Activated CD8-positive, alpha-beta memory T cell treated with anti-CD3 and anti-CD28 coated beads, Interleukin-2, amount 50 U/mL, for 4 hours (primary cell): ENCODE measurements around the gene TGFBRAP1.
"Not testable (repeated sequence)": the region's sequence is repeated elsewhere in the genome, so short reads cannot be mapped to it uniquely, and the experiment has no call there.

Experiments used
- DNase-seq: peaks from one replicate; pipeline ENCODE4 v3.0.0-alpha.2; 2020

TGFBRAP1 gene

DNA sequence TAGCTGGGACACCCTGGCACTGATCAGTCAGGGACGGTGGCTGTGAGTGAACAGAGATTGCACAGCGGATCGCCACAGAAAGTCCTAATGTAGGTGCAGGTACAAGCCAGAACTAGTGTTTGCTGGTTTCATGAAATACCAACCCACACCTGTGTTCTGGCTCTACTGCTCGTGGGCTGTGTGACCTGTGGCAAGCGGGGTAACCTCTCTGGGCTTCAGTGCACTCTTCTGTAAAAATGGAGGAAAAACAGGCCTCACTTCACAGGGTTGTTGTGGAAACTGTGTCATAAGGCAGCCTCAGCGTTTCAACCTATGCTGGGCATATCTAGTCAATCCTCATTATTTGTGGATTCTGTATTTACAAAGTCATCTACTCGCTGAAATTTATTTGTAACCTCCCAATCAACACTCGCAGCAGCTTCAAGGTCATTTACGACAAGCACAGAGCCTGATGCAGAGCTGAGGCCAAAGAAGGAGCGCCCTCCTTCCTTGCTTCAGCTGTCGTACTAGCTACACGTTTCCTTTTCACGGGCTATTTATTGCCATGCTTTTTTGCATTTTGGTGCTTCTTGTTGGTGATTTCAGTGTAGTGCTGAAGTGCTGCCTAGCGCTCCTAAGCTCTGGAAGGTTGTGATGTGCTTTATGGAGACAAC lies 58.0 kb downstream of the TGFBRAP1 start:
- DNase-seq: no peak

DNA sequence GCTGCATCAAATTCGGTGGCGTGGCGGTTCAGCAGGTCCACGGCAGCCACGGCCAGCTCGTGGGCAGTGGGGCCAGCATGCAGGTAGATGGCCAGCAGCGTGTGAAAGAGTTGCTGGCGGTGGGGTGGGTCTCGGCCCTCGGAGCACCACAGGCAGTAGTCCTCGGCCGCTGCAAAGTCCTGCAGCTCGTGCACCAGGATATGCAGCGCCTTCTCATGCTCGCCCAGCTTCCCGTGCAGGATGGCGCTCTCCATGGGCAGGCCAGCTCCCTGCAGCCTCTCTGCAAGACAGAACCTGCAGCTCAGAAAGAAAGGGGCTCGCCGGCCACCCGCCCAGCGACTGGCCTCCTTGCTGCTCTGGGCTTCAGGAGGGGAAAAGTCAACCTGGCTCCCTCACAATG lies 60.1 kb downstream of the TGFBRAP1 start:
- no peak for DNase-seq

DNA sequence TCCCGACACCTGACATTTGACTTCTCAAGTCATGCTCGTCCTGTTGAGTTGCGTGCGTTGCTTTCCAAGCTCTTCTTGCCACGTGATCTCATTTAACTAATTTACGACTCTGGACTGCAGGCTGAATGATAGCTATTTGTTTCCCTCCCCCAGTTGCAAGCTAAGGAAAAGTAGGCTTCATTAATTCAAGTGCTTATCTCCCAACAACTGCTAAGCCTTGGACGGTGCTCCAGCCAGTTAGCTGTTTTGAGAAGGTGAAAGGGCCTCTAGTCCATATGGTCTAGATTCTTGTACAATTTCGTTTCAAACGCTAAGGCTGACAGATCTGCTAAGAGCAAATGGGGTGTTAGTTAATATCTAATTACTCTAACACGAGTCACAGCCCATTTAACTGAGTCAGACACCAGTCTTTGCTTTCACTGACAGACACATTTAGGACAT lies 66.9 kb downstream of the TGFBRAP1 start:
- DNase-seq: no peak

DNA sequence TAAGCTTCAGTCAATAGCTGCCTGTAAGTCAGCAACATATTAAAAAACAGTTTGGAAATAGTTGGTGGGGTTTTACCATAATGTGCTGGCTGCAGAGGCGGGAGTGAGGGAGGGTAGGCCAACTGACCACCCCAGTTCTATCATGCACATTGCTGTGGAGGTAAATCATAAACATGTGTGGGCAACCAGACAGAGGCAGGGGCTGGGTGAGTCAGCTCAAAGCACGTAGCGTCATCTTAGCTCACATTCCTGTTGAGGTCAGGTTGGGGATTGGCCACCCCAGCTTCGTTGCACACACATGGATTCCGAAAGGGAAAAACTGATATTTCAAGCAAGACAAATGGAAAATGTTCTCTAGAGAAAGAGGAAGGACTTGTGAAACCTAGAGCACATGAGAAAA lies 68.5 kb downstream of the TGFBRAP1 start:
- no peak for DNase-seq

DNA sequence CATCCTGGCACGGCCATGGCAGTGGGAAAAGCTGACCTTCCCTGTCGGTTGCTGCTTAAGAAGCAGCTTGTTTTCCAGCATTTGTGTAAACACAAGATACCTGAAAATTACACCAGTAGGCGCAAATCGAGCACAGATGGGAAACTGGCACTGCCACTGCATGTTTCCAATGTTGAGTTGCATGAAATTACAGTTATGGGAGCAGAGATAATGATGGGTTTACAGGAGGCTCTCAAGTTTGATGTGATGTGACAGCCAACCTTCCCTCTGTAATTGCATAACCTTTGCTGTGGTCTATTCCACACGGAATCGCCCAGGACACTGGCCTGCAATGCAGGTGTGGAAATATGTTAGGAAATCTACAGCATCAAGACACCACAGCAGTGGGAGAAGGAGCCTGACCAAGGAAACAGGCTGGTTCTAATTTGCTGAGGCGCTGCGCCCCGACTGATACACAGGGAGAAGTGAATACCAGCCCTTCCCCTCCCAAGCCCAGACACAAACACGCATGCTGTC lies 70.6 kb downstream of the TGFBRAP1 start:
- no peak for DNase-seq

DNA sequence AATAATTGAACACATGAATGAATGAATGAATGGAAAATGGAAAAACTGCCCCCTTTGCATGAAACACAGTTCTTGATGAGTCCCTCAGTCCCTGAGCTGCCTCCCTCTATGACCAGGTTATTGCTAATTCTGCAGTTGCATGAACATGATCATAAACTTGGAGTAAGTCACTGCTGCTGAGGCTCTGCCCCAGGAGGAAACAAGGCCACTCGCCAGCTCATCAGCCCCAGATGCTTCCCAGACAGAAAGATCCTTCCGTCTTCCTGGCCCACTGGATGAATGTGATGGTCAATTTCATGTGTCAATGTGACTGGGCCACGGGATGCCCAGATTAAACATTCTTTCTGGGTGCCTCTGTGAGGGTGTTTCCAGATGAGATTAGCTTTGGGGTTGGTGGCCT lies 71.6 kb downstream of the TGFBRAP1 start:
- DNase-seq: no peak

DNA sequence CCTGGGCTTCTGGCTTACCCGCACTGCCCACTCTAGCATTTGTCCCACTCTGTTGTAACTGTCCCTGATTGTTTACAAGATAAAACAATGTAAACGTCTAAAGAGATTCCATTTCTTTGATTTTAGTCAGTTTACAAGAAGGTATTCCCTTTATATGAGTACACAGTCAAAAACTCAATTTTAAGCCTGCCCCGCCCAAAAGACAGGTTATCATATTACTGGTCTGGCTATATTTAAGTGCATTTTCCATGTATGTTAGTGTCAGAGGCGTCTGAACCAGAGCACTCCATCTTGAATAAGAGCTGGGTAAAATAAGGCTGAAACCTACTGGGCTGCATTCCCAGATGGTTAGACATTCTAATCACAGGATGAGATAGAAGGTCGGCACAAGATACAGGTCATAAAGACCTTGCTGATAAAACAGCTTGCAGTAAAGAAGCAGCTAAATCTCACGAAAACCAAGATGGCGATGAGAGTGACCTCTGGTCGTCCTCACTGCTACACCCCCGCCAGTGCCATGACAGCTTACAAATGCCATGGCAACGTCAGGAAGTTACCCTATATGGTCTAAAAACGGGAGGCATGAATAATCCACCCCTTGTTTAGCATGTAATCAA lies 73.0 kb downstream of the TGFBRAP1 start:
- no peak for DNase-seq

DNA sequence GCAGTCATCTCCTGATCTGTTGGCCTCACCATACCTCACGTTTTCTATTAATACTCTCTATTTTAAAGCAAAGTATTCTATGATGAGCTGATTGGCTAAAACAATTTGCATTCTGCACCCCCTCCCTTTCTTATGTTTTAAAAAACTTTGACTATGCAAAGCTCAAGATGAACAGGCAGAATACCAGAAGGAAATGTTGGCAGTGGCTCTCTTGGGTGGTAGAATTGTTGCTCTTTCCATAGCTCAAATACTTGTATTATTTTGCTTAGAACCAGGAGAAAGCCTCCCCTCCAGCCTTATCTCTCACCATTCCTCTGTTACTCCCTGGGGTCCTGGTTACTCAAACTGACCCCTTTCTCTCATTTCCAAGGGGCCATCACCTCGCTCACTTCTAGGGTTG lies 73.6 kb downstream of the TGFBRAP1 start:
- DNase-seq: no peak

DNA sequence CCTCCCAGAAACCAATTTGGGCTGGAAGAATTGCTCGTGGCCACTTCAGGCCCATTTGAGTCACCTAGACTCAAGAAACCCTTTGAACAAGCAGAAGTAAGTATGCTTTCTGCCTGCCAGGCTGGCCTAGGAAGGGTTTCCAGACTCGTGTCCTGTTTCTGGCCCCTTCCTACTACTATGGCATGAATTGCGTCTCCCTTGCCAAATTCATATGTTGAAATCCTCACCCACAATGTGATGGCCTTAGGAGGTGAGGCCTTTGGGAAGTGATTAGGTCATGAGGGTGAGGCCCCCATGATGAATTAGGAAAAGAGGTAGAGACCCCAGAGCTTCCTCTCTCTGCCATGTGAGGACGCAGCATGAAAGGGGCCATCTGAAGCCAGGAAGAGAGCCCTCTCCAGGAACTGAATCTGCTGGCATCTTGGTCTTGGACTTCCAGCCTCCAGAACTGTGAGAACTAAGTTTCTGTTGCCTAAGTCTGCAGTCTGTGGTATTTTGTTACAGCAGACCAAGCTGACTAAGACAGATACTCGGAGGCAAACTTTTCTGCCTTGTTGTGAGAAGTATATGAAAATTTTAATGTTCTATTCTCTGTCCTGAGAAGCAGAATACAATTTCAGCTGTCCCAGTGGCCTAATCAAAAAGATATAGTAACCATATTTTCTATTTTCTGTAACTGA lies 74.9 kb downstream of the TGFBRAP1 start:
- no peak for DNase-seq

DNA sequence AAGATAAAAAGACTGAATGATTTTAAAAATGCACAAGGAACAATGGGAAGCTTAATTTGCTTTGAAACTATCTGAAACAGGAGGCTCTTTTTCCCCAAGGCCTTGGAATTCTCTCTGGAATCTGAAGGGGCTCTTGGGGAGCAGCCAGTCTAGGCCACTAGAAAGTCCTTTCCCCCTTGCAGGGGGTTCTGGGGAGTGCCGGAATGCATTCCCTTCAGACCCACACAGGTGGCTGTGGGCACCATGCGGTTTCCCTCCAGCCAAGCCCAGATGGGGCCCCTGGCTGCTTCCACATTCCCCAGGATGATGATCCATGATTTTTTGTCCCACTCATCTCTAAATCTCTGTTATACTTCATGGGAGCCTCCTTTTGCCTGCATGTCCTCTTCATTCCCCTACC lies 77.3 kb downstream of the TGFBRAP1 start:
- DNase-seq: no peak

DNA sequence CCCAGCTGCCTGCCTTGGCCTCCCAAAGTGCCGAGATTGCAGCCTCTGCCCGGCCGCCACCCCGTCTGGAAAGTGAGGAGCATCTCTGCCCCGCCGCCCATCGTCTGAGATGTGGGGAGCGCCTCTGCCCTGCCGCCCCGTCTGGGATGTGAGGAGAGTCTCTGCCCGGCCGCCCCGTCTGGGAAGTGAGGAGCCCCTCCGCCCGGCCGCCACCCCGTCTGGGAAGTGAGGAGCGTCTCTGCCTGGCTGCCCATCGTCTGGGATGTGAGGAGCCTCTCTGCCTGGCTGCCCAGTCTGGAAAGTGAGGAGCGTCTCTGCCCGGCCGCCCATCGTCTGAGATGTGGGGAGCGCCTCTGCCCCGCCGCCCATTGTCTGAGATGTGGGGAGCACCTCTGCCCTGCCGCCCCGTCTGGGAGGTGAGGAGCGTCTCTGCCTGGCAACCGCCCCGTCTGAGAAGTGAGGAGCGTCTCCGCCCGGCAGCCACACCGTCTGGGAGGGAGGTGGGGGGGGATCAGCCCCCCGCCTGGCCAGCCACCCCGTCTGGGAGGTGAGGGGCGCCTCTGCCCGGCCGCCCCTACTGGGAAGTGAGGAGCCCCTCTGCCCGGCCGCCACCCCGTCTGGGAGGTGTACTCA lies 78.4 kb downstream of the TGFBRAP1 start:
- DNase-seq: not testable (repeated sequence)

DNA sequence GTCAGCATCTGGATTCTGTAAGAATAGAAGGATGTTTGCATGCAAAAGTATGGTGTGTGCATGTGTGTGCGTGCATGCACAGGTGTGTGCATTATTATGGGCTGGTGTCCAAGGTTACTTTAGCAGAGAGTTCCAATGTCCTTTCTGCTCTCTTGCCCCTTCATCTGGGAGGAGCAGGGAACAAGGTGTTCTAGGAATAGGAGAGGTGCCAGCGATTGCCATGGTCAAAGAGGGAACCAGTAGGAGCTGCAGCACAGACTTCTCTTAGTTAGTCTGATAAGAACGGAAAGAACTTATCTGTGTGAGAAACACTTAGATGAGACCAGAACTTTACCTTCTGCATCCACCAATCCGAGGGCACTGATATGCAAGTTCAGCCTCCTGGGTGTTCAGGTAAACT lies 79.6 kb downstream of the TGFBRAP1 start:
- DNase-seq: no peak

DNA sequence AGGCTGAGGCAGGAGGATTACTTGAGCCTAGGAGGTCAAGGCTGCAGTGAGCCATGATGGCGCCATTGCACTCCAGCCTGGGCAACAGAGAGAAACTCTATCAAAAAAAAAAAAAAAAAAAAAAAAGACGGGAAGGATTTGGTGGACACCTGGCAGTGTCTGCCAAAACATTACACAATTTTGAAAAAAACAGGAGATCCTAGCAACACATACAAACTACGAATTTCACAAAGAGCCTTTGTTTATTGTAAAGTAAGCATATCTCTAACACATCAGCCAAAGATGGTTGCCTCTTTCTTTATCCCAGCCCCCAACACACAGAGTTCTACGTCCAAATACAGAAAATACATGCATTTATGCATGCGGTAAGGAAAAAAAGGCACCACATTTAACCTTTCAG lies 80.4 kb downstream of the TGFBRAP1 start:
- no peak for DNase-seq

DNA sequence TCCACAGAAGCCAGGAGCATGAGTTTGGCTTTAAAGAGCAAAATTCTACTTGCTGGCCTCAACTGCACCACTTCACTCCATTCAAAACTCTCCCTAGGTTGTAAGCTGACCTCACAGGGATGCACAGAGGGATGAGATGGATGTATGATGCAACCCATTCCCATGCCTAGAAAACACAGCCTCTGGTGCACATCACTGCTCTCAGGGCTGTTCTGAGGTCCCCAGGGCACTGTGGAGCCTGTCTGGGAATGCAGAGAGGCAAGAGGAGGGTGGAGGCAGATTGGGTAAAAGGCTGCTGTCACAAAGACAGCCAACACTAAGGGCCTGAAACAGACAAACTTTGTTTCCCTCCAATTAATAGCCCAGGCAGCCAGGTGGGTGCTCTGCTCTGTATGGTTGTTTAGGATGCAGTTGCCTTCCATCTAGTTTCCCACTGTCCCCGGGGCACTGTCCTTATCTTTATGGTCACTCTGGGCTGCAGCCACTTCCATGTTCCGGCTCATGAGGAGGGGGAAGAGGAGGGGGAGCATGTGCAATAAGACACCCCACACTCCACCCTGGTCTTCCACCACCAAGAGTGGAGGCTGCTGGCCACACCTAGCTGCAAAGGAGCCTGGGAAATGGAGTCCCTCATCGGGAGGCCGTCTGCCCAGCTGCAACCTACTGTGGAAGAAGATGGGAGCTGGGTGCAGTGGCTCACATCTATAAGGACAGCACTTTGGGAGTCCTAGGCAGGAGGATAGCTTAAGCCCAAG lies 81.0 kb downstream of the TGFBRAP1 start:
- no peak for DNase-seq

DNA sequence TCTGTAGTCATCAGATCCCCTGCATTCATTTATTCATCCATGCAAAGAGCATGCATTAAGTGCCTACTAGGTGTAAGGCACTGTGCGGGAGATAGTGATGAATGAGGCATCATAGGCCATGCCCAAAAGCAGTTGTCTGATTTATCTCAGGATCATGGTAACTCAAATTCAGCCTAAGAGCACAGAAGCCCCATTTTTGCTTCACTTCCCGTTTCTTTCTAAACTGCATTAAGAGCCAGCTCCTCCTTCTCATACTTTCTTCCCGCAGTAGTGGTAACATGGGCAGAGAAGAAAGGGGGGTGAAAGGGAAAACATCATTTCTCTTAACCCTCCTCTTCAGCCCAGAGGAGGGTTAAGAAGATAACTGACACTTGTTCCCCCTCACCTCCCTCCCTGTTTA lies 85.1 kb downstream of the TGFBRAP1 start:
- DNase-seq: no peak

DNA sequence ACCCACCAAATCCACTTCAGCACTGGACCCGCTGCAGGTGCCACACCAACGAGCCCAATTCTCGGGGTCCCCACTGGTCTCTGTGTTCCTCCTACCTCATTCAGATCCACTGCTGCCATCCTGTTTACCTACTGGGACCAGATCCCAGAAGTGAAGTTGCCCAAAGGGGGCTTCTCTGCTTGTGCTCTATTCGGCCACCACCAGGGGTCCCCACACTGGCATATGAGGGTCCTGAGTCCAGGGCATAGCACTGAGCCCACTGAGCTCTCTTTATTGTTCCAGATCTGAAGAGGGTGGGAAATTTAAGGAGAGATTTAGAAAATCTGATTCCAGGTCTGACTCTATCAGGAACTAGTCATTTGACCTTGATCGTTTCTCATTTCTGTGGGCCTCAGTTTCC lies 85.6 kb downstream of the TGFBRAP1 start:
- no peak for DNase-seq

DNA sequence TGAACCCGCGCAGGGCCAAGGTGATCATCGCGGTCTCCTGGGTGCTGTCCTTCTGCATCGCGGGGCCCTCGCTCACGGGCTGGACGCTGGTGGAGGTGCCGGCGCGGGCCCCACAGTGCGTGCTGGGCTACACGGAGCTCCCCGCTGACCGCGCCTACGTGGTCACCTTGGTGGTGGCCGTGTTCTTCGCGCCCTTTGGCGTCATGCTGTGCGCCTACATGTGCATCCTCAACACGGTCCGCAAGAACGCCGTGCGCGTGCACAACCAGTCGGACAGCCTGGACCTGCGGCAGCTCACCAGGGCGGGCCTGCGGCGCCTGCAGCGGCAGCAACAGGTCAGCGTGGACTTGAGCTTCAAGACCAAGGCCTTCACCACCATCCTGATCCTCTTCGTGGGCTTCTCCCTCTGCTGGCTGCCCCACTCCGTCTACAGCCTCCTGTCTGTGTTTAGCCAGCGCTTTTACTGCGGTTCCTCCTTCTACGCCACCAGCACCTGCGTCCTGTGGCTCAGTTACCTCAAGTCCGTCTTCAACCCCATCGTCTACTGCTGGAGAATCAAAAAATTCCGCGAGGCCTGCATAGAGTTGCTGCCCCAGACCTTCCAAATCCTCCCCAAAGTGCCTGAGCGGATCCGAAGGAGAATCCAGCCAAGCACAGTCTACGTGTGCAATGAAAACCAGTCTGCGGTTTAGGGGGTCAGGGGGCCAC lies 87.1 kb downstream of the TGFBRAP1 start:
- DNase-seq: no peak

DNA sequence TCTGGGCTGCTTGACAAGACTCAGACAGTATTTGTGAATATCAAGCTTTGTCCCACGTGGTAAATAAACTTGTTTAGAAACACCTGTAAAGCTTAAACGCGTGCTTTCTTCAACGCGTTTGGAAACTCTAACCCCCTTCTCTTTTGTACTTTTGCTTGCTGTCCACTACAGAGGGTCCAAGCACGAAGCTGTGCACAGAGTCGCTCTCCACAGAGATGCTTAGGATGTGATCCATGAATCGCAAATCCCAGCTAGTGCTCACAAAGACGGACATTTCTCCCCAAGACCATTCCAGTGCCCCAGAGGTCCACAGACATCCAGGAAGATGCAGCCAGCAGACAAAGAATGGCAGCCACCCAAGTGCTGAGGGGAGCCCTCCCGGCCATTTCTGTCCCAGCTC lies 88.1 kb downstream of the TGFBRAP1 start, which contains the start of gene GPR45:
Gene GPR45, plus strand, starts transcription at position 301 of the 400 bp plus-strand sequence. CDS start 116 bp downstream, outside the sequence.
- no peak for DNase-seq

DNA sequence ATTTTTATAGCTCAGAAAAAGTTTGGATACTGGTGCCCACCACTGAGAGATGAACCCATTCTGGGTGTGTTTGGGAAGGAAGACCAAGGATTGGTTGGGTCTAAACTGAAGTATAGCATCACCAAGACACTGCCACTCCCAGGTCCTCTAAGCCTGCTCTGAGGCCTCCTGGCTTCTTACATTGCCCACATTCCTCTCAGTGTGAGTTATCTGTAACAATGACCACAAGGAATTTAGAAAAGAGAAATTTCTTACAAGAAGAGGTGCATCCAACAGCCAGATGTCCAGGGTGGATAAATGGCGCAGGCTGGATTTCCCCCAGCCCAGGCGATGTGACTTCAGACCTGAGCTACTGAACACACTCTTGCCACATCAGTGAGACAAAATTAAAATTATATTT lies 89.6 kb downstream of the TGFBRAP1 start:
- DNase-seq: no peak

DNA sequence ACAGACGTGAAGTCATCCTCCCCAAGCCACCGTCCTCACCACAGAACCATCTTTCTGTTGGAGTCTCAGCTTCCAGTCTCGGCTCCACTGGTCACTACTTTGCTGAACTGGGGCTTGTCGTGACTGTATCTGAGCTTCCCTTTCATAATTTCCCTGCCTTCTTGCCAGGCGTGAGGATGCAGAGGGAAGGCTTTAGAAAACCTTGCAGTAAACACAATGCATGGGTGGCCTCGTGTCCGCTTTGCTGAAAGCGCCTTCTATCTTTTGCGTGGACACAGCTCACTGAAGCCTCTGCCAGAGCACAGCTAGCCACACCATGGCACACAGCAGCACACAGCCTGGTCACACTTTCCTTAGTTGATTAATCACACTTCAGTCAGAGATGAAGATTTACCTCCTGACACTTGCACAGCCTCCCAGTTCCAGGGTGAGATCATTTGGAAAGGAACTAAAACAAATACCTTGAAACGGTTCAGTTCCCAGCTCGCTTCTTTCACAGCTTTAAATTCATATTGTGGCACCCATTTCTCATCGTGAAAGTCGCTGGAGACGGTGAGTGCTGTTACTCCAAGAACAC lies 90.8 kb downstream of the TGFBRAP1 start:
- no peak for DNase-seq

DNA sequence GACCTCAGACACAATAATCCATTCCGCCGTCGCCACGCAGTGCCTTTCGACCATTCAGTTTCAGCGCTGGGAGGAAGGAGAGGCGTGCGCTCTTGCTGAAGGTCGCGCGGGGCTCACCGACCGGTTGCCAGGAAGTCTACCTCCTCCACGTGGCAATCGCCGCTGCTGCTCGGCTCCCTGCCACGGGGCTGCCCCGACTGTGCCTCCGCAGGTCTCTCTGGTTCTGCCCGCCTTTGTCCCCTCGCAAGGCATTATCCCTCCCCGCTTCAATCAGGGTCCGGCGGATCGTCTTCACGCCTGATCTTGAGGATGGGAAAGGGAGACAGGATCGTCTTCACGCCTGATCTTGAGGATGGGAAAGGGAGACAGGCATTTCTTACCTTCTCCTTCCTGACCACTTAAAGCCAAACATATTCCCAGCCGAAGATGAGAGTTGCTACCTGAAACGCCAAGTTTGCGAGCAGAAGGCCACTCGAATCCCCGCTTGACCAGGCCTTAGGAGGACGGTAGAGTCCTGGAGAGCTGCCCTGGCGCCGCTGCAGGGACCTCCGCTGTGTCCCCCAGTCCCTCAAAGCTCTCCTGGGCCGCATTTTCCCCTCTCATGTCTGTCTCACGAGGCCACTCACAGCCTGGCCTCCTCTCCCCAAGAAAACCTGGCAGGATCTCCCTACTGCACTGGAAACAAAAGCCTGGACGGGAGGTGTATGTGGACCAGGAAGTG lies 92.3 kb downstream of the TGFBRAP1 start:
- DNase-seq: peak; percentile 22
